ENCODE measurements around the gene MCEE. TPM values are rescaled to one million over a fixed set of nuclear protein-coding genes. Genes with fewer than 3 reads are reported as not detected.

The MCEE gene
- total RNA-seq, result 23.5 and 29.8 TPM in 2 replicates

DNA sequence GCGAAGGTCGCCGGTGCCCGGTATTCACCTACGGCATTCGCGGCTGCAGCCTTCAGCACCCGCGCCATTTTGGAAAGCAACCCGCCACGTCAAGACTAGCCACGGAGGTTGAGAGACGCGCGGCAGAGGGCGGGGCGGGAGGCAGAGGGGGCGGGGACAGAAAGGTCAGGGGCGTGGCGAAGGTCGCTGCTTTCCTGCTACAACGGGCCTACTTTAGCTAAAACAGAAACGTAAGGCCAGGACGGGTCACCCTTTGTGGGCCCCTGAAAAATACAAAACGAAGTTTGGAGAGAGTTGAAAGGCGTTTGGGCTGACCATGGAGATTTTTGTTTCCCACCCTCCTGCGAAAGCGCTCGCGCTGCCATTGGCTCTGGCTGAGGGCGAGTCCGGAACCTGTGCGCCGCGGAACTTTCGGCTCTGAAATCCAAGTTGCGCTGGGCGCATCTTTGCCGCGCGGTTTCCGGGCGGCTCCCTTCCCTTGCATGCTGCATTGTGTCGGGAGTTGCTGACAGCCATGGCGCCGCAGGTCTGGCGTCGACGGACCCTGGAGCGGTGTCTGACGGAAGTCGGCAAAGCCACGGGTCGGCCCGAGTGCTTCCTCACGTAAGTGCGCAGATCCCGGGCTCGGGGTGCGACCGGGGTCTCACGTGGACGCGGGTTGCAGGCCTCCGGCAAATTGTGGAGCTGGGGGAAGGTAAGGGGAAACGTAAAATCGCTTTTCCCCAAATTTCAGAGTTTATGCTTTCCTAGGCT is at the start of gene MCEE, which contains the start of gene MPHOSPH10:
Gene MCEE, minus strand, starts transcription at position 78 of the 753 bp plus-strand sequence. Its CDS starts 10 bp downstream, at position 68.
Gene MPHOSPH10, plus strand, starts transcription at position 483 of the 753 bp plus-strand sequence. Its CDS starts 32 bp downstream, at position 515.

DNA sequence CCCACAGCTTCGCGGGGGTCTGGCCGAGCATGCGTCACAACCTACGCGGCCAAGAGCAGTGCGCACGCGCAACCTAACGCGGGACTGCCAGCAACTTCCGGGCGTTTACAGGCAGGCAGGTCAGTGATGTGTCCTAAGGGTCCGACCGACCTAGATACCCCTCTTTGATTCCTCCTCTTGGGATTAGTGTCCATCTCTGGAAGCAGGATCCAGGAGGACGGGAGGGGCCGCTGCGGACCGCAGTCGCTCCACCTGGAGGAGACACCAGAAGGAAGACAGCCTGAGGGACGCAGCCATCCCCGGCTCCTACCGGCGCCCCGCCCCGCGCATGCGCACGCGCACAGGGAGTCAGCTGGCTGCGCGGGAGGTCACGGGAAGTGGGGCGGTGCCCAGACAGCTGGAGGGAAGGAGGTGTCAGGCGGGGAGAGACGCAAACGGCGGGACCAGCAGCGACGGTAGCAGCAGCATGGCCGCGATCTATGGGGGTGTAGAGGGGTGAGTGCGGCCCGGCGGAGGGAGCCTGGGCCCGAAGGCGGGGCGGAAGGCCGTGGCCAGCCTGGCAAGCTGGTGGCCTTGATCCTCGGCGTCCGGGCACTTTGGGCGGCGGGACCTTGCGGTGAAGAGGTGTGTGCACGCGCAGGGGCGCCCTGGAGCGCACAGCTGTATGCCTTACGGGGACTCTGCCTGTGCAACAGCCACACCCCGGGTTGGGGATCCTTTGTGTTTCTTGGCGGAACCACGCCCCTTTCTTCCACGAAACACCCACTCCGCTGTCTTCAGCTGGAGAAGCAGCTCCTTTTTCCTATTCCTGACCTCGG is 61.6 kb downstream of the MCEE start, which contains the start of gene NAGK:
Gene NAGK, plus strand, starts transcription at position 431 of the 818 bp plus-strand sequence. Its CDS starts 36 bp downstream, at position 467.

Other genes starting within 250 kb of the MCEE start
- gene VAX2, start 229.7 kb downstream of the MCEE start, total RNA-seq, result 0.87 and 1.5 TPM in 2 replicates
- 0.58 and 1.7 TPM in 2 replicates for gene ATP6V1B1, start 194.3 kb downstream of the MCEE start, total RNA-seq
- 0.83 and 1.3 TPM in 2 replicates for gene ANKRD53, start 151.6 kb downstream of the MCEE start, total RNA-seq
- gene TEX261, start 135.4 kb downstream of the MCEE start, total RNA-seq, result 36.7 and 36.9 TPM in 2 replicates
- gene NAGK, start 61.6 kb downstream of the MCEE start, total RNA-seq, result 70.8 and 76.3 TPM in 2 replicates
- gene MPHOSPH10, start 405 bp upstream of the MCEE start, total RNA-seq, result 10.9 and 22.5 TPM in 2 replicates
- gene PAIP2B, start 96.9 kb upstream of the MCEE start, total RNA-seq, result 0.66 and 0.73 TPM in 2 replicates
- 97.6 and 130 TPM in 2 replicates for gene ZNF638, start 201.6 kb upstream of the MCEE start, total RNA-seq